Measurements from ENCODE around the gene CEMIP.

CEMIP gene

DNA sequence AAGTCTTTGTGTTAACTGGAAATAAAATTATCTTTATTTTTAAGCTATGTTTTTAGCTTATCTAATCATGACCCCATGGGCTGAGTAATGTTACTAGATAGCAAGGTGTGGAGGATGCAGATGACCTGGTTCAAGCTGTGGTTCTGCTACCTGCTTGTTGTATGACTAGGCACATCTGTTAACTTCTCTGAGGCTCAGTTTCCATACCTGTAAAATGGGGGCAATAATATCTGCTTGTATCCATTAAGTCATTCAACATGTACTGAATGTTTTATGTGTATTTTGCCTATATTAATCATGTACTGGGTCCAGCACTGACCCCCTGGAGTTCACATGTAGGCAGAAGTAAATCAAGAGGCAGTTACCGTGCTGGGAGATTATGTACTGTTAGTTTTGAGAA is 51.5 kb downstream of the CEMIP start:
- DNase-seq = no peak

DNA sequence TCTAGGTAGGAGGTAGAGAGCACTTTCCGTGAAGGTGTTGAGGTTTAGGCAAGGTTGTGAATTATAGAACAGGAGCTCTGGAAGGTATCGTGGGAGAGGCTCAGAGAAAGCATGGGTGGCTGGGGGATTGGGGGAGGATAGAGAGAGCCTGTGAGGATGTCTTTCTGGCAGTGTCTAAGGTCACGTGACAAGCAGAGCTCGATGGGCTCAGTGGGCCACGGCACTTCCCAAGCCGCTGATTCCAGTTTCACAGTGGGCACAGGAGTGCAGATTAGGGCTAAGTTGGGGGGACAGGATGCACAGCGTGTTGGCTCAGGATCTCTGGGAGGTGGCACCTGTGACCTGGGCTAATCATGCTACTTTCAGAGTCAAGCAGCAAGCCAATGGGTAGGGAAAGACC is 52.0 kb downstream of the CEMIP start:
- DNase-seq = no peak

DNA sequence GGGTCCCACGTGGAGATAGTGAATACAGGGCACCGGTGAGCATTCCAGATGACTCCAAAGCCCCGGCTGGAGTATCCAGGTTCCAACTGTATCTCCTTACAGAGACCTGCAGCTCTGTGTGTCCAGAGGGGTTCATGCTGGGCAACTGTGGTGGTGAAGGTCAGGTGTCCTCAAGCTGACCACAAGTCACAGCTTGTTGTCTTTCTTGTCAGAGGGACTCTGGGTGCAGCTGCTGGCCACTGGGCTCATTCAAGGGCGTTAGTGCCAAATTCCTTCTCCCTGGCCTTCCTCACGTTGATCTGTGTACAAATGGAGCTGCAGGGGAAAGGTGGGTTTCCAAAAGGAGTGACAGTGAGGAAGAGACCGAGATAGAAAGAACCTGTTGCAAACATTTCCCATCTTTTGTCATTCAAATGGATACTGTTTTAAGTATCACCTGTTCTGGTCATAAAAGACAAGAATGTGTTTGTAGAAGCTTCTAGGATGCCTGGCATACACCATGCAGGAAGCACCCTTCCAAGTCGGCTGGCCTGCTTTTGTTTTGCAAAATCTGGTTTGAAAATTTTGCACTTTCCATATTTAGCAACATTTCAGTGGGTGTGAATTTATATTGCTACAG is 52.5 kb downstream of the CEMIP start:
- no peak for DNase-seq

DNA sequence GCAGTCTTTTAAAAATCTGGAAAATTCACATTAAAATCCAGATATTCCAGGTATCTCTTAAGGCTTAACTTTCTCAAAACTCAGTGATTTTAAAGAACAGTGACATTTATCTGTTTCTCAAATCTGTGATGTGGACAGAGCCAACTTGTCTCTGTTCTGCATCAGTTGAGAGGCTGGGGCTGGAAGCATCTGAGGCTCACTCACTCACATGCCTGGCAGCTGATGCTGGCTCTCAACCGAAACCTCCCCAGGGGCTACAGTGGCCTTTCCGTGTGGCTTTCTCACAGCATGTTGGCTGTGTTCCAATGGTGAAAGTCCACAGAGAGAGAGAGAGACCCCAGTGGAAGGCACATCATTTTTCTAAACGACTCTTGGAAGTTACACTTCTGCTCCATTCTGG is 53.5 kb downstream of the CEMIP start:
- DNase-seq = no peak

DNA sequence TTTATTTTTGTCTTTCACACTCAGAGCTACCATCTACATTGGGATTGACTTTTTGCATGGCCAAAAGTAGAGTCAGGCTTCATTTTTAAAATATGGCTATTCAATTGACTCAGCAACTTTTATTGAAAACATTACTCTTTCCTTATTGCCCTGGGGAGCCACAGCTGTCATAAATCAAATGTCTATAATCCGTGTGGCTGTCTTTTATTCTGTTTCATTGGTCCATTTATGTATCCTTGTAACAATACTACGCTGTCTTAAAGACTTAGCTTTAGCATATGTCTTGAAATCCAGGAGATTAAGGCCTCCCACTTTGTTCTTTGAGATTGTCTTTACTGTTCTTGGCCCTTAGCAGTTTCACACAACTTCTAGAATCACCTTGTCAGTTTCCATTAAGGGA is 55.2 kb downstream of the CEMIP start:
- no peak for DNase-seq

DNA sequence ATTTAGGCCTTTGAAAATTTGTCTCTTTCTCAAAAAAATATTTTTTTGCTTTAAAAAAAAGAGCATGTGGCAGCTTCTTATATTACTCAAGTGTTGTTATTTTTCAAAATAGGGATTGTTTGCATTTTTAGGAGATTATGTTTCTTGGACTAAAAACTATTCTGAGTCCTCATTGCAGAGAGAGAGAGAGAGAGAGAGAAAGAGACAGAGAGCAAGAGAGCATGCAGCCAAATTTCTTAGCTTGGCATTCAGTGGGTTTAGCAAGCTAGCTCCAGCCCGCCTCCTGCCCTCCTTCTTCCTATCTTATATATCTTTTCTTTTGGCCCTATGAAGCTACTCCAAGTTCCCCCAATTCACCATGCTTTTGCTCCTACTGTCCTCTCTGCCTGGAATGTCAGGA is 55.7 kb downstream of the CEMIP start:
- no peak for DNase-seq

DNA sequence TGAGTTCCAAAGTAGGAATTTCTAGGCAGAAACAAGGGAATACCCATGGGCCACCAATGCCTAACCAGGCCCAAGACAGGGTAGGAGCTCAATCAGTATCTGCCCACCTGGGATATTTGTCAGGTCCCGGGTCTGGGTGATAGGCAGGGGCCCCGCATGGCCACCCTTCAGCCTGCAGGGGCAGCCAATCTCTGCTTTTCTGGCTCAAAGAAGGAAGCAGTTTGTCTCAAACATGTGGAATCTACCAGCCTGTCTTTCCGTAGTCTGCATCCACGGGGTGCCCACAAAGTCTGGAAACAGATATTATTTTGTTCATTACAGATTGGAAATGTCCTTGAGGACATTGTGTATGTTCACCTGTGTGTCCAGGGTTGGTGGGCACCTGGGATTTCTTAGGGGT is 56.2 kb downstream of the CEMIP start:
- no peak for DNase-seq

DNA sequence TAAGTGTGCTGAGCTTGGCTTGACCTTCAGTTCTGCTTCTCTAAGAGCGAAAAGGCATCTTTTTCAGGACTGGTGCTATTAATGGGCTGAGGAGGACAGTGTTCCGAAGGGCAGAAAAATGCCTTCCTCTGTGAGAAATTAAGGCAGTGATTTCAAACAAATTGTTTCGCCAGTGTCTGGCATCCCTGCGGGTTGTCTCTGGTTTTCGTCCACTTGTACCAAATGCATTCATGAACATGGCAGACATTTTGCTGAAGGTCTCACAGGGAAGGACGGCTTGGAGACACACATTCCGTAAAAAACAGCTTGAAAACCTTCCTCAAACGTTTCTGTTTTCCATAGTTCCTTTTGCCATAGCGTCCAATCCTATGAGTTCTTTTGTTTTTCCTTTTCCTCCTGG is 57.1 kb downstream of the CEMIP start:
- DNase-seq = no peak

DNA sequence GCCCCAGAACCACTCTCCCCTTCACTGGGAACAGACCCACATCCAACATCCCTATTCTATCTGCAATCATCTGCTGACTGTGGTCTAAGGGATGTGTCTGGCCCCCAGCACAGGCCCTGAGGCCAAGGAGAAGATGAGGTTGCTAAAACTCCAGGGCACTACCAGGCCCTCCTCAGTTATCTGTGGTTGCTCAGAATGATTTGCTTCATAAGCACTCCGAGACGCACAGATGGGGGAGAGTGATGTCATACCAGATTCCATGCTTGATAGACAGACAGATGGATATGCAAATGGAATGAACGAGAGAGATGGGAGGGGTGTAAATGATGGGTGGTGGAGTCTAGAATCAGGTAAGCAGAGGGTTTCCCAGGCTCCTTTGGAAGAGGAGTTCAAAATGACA is 57.8 kb downstream of the CEMIP start:
- DNase-seq = no peak

DNA sequence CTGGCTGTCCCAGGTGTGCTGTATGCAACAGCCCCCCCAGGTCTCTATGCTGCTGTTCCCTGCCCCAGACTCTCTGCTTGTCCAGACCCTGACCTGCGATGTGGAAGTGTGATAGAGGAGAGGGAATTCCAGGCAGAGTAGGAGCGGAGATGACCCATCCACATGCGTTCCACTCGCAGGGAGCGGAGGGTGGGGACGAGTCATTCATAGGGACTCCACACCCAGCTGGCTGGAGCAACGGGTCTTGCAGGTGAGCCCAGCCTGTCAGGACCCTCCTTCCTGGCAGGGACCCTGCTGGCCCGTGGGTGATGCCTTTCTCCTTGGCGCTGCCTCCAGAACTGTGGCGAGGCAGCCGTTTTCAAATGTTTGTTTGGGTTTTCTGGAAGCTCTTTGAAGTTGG is 58.8 kb downstream of the CEMIP start:
- no peak for DNase-seq

DNA sequence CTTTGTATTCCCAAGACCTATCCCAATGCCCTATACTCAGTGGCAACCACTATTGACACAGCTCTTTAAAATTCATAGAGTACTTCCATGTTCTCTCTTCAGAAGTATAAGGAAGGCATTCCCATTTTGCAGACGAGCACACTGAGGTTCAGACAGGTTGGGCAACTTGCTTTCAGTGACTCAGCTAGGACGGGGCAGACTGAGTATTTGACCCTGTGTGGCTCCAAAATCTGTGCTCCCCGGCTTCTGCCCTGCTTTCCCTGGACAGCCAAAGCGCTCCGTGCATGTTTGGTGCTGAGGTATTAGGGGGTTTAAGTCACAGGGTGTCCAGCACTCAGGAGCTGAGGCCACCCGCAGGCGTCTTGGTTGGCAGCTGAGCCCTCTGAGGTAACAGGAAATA is 59.5 kb downstream of the CEMIP start:
- no peak for DNase-seq

DNA sequence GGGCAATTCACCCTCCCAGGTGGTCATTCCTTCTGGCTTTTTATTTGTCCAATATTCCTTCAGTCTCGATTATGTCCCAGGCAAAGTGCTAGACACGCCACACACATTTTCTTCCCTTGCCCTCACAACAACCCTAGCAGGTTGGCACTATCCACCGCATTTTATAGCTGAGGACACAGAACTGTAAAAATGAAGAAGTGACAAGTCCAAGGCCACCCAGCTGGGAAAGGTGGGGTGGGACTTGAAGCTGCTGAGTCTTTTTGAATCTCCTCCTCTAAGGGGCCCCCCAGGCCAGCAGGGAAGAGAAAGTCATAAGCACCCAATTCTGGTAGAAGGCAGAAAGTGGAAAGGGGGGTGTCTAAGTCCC is 60.6 kb downstream of the CEMIP start:
- DNase-seq = no peak

DNA sequence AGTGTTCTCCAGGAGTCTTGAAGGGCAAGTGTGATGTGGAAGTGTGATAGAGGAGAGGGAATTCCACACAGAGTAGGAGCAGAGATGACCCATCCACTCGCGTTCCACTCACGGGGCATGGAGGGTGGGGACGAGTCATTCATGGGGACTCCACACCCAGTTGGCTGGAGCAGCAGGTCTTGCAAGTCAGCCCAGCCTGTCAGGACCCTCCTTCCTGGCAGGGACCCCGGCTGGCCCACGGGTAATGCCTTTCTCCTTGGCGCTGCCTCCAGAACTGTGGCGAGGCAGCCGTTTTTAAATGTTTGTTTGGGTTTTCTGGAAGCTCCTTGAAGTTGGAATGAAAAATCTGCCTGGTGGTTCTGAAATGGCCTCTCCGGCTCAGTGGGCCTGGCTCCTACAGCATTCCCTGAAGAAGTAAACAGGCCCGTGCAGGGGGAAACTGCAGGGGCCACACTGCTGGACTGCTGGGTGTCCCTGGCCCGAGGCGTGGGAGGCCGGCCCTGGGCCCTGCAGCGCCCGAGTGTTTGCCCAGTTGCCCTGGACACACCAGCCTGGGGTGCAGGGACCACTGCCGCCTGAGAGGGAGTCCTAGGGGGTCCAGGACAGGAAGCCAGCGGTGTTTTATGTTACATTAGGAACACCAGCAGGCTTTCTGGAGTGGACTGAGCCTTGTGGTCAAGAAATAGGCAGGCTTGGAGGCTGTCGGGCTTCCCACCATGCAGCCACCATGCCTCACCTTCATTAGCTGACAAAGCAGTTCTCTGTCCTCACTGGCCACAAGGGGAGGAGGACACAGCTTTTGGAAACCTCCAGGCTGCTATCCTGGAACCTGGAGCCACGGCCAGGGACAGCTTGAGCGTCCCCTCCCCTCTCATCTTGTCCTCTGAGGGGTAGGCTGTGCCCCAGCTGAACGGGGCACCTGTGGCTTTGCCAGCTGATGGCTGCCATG is 61.3 kb downstream of the CEMIP start:
- no peak for DNase-seq

DNA sequence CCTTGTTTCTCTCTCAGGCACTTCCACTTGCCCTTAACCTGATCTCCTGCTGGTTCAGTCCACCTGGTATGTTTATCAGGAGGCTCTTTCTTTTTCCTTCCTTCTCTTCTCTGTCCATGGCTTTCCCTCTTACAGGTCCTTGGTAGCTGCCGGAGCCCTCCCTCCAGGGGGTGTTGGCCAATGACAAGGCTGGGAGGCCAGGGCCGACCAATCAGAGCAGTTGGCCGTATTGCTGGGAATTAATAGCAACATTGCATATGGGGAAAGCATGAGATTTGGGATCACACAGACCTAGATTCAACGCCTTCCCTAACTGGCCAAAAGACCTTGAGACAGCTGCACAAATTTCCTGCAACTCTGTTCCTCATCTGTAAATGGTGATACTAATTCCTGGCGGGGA is 62.4 kb downstream of the CEMIP start:
- no peak for DNase-seq

DNA sequence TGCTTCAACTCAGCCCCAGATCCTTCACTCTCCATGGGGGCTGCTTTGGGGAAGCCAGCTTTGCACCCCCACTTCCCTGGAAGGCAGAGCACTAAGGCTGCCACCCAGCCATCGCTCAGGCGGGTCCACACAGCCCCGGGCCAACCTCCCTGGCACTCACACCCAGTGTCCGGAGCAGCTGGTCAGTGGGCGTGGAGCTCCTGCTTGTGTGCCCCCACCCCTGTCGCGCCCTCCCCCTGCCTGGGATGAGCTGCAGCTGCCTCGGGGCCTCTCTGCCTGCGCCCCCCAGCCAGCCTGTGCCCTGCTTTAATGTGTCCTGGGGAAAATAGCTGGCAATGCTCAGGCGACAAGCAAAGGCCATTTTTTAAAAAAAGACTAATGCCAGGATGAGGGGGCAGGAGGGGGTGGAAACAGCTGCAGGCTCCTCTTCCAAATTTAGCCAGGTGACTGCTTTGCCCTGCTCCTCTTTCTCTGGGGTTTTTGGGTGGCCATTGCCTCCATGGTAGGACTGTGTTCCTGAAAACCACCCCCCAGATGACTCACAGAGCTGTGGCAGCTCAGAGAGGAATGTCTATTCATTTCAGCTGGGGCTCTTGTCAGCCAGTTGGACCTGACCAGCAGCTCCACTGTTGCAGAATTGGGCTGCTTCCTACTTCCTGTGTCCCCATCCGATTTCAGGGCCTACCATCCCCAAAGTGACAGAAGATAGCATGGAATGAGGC is 65.0 kb downstream of the CEMIP start:
- peak; percentile 3 for DNase-seq

DNA sequence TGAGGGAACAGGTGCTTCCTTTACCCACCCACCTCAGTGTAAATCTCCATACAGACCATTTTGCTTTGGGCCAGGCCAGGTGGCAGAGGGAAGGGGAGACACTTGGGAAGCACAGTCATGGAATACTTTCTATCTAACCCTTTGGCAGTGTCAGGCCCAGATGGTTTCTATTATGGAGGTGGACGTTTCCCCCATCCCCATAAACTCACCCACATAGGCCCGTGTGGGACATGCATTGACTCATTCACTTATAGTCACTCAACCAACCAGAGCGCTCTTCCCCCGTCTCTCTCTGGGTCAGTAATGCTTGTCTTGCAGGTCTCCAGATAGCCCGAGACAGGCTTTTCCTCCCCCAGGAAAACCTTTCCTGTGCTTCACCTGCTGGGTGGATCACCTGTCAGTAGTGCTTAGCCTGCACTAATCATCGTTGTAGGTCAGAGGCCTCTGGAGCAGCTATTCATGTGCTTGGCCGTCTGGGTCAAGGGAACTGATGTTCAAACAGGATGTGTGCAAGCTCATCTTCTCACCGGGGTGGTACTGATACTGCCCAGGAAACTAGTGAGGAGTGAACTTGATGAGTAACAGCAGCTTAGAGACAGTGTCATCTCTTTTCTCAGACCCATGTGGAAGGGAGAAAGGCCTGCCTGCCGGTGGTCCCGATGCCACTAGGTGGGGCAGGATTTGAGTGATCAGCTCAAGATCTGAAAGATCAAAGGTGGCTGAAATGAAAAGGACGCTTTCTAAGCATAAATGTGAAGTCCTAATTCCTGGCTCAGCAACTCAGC is 67.1 kb downstream of the CEMIP start:
- no peak for DNase-seq

DNA sequence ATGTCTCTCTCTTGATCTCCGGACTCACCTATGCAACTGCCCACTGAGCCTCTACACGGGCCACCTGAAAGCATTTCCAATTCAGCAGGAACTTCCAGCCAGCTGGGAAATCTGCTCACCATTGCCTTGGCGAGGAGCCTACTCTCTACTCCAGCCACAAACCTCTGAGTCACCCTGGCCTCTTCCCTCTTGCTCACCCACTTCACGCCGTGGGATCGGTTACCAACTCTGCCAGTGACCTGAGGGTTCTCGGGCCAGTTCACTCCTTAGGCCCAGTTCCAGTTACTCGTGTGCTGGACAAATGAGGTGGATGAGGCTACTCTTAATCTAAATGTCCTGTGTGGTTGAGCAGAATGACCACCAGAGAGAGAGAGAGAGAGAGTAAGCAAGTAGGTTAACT is 70.1 kb downstream of the CEMIP start:
- DNase-seq = peak; percentile 49

DNA sequence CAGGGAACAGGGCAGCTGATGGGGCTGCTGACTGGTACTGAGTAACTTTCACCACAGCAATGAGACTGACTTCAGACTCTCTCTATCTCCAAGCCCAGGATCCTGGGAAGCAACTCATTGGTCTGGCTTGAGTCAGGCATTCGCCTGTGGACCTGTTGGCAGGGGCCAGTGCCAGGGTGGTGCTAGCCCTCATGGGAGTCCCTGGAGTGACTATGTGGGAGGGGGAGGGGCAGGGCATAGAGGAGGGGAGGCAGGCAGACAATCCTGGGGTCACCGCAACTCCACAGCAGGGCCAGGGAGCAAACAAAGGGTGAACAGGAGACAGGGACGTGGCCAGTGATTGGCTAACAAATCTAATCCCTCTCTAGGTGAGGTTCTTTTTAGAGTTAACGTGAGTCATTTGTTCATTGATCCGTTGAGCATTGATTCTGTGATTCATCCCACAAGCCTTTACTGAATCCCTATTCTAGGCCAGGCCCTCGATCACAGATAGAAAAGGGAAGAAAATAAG is 71.8 kb downstream of the CEMIP start:
- no peak for DNase-seq

DNA sequence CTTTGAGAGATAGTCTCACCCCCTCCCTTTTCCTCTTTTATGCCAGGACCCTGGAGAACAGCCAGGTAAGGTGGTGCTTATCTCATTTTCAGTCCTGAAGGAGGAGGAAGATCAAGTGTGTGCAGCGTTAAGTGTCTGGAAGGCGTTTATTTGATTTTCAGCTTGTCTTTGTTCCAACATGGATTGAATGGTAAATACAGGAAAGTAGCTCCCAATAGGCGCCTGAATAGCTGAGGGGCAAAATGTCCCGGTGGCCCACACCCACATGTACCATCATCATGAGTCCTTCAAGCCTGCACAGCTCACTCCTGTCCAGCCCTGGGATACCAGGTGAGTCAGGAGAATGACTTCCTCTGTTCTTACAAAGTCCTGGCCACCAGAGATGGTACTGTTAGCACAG is 73.5 kb downstream of the CEMIP start:
- no peak for DNase-seq

DNA sequence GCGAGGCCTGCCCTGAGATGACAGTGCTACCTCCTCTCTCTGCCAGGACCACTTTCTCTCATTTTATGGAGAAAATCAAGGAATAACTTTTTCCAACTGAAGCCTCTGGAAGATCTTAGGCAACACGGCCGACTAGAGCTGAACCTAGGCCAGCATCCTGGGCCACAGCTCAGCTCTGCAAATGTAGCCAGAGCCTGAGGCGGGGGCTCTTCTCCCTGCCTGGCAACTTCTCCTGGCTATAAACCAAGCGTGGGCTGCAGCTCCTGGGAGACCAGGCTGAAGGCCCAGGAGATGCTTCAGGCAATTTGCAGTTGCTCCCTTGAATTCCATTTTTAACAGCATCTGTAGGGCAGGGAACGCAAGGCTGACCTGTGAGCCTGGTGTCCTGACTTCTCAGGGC is 74.9 kb downstream of the CEMIP start:
- DNase-seq = no peak

DNA sequence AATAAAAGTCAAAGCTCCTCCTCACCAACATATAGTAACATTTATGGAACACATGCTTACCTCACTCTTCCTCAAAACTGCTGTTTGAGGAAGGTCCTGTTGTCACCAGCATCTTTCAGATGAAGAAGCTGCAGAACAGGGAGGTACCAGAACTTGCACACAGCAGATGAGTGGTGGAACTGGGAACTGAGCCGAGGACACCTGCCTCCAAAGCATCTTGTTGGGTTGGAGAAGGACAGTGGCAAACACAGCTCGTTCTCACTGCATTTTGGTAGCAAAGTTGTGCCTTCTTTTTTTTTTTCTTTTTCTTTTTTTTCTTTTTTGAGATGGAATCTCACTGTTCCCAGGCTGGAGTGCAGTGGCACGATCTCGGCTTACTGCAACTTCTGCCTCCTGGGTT is 76.0 kb downstream of the CEMIP start:
- DNase-seq = no peak

DNA sequence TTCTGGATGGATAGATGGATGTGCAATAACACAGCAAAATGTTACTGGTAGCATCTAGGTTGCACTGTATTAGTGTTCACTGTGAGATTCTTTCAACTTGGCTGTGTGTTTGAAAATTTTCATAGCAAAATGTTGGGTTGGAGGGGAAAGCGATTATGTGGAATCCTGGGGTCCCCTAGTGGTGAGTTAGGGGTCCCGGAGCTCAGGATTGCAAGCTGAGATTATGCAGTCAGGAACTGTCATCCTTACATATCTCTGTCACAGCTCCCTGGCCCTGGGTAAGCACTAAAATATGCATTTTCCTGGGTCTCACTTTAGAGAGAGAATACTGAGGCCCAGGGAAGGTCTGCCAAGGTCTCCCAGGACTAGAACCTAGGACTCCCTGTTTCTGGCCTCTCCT is 77.2 kb downstream of the CEMIP start:
- no peak for DNase-seq

DNA sequence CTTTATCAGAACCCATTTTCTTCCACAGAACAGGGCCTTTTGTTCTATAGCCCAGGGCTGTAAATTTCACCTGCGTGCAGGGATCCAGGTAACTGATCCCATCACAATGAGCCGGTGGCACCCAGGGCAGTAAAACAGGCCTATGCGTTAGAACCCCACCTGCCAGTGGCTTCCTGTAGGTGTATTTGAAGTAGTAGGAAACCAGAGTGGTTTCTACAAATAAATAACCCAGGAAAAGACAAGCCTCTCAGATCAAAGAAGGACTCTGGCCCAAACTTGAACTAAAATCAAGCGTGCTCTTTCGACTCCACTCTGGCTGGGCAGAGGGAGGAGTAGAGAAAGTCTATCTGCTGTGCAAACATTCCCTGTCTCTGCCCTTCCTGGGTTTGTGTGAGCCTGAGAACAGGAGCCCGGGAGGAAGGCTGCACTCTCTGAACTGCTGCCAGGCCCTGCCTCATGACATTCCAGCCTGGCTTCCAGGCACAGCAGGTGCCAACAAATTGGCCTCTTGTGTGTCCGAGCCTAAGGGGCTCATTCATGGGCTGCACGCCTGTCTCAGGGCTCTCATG is 77.7 kb downstream of the CEMIP start:
- no peak for DNase-seq

Data from MV-4-11 (cell line).